ENCODE data around the gene NOTCH1.

The NOTCH1 gene

GRCh38 chr9:136517012-136517743 lies 28.7 kb downstream of the NOTCH1 start:
- no peak for DNase-seq (ENCODE audit: low read depth in 2 of 2)

DNA sequence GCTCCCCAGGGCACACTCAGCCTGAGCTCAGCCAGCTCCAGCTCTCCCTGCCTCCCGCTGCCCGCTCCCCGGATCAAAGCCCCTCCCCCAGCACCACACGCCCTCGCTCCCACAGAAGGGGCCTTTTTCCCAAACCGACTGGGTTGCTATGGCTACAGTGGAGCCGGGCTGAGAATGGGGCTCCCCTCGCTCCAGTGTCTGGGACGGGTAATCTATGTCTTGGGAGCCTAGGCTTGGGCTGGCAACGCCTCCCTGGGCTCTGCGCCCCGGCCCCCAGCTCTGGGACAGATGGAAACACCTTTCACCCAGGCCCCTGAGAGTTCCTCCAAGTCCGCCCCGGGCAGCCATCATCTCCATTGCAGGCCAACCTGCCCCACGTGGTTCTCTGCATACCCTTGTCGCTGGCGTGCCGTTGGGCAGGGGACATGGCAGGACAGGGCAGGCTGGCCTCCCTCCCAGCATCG lies 29.6 kb downstream of the NOTCH1 start:
- DNase-seq (ENCODE audit: low read depth in 2 of 2): no peak

GRCh38 chr9:136515276-136515675 lies 30.6 kb downstream of the NOTCH1 start:
- DNase-seq (ENCODE audit: low read depth in 2 of 2): no peak

- DNase-seq (ENCODE audit: low read depth in 2 of 2): no peak
Observed at GRCh38 chr9:136514022-136514714, 31.7 kb downstream of the NOTCH1 start.

GRCh38 chr9:136513191-136513590 lies 32.7 kb downstream of the NOTCH1 start:
- DNase-seq (ENCODE audit: low read depth in 2 of 2): no peak

GRCh38 chr9:136512651-136513071 lies 33.2 kb downstream of the NOTCH1 start:
- peak in 1 of 2 donors; percentile 44 for DNase-seq (ENCODE audit: low read depth in 2 of 2)

DNA sequence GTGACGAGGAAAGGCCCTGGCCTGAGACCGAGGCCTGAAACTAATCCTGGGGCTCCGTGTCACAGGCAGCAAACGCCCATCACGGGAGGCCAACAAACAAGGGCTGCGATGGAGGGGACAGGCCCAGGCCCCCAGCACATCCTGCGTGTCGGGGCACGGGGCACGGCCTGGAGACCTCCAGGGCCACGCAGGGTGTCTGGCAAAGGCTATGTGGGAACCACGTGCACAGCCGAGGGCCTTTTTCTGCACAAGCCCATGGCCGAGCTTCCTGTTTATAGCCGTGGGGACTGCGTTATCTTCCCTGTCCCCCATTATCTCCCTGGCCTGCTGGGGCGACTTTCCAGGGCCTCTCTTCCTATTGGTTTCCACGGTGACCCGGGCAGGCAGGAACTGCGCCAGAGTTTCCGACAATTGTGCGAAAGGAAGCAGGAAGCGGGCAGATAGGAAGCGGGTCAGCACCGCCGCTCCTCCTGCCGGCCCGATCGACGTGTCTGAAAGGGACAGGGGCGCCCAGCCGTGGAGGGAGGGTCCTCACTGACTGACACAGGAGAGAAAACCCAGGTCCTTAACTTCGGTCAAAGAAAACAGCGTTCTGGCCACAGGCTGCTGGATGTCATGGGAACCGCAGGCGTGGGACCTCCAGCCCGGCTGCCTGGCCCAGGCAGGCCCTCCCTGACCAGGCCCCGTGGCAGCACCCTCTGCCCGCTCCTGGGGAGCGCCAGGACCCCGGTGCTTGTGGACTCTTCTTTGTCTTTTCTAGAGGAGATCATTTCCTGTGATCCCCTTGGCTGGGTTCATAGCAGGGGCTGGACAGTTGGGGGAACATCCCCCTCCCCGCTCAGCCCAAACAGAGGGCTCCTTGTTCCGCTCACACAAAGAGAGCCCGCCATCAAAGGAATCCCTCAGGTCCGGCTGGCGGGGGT lies 33.9 kb downstream of the NOTCH1 start:
- no peak for DNase-seq (ENCODE audit: low read depth in 2 of 2)

DNA sequence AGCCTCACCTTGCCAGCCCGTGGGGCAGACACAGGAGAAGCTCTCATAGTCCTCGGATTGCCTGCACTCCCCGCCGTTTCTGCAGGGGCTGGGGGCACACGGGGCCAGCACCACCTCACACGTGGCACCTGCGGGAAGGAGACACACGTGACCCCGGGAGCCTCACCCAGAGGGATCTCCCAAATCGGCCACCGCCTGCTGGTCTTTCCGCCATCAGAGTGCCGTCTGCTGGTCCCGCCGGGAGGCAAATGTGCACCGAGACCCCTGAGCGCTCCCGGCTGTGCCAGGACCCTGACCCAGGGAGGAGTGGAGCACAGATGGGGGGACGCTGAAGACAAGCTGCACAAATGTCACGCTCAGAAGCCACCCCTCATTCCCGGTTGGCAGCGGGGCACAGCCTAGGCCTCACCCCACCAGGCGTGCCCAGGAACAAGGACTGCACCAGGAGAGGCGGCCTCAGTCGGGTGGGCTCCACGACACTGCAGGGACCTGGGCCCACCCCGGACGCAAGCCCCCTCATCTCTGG lies 34.6 kb downstream of the NOTCH1 start:
- no peak for DNase-seq (ENCODE audit: low read depth in 2 of 2)

- no peak for DNase-seq (ENCODE audit: low read depth in 2 of 2)
Observed at GRCh38 chr9:136510561-136510960, 35.3 kb downstream of the NOTCH1 start.

DNA sequence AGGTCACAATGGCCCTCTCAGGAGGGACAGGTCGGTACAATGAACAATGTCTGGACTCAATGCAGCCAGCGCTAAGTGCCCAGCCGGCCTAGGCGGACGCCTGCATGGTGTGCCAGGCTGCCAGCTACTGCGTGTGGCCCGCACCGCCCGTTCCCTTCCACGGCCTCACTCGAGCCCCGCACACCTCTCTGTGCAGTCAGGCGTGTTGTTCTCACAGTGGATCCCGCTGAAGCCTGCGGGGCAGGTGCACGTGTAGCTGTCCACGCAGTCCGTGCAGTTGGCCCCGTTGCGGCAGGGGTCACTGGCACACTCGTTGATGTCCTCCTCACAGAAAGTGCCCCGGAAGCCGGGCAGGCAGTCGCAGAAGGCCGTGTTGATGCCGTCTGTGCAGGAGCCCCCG lies 36.3 kb downstream of the NOTCH1 start:
- DNase-seq (ENCODE audit: low read depth in 2 of 2): no peak

DNA sequence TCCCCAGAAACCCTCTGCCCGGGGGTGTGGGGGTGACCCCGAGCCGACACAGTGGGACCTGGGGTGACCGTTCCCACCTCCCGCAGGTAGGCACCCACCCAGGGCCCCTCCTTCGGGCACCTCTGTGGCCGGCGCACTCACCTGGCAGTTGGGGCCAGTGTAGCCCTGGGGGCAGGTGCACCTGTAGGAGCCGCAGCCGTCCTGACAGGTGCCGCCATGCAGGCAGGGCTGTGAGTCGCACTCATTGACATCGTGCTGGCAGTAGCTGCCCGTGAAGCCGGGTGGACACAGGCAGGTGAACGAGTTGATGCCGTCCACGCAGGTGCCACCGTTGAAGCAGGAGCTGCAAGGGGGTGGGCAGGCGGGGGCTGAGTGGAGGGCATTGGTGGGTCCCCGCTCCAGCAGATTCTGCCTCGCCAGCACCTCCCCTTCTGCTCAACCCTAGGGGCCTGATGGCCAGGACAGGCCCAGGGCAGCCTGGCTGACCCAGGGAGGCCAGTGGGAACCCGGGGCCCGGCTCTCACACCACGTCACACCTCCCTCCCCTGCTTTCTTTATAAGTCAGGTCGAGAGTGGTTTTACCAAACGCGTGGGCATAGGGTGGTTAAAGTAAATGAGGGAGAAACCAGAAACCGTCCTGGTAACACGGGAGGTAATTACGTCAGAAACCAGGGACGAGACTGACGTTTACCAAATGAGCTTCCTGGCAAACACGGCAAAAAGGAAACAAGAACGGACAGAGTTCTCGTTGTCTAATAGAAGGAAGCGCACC lies 36.9 kb downstream of the NOTCH1 start:
- DNase-seq (ENCODE audit: low read depth in 2 of 2): no peak

DNA sequence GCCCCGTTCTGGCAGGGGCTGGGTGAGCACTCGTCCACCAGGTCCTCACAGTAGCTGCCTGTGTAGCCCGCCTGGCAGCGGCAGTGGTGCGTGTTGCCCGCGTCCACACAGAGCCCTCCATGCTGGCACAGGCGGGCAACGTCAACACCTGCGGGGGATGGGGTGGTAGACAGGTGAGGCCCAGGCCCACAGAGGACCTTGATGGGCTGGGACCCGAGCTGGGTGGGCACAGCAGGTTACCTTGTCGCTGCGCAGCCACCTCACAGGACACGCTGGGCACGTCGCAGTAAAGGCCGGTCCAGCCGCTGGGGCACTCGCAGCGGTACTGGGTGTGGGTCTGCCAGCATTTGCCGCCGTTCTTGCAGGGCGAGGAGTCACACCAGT lies 37.9 kb downstream of the NOTCH1 start:
- DNase-seq (ENCODE audit: low read depth in 2 of 2): no peak

DNA sequence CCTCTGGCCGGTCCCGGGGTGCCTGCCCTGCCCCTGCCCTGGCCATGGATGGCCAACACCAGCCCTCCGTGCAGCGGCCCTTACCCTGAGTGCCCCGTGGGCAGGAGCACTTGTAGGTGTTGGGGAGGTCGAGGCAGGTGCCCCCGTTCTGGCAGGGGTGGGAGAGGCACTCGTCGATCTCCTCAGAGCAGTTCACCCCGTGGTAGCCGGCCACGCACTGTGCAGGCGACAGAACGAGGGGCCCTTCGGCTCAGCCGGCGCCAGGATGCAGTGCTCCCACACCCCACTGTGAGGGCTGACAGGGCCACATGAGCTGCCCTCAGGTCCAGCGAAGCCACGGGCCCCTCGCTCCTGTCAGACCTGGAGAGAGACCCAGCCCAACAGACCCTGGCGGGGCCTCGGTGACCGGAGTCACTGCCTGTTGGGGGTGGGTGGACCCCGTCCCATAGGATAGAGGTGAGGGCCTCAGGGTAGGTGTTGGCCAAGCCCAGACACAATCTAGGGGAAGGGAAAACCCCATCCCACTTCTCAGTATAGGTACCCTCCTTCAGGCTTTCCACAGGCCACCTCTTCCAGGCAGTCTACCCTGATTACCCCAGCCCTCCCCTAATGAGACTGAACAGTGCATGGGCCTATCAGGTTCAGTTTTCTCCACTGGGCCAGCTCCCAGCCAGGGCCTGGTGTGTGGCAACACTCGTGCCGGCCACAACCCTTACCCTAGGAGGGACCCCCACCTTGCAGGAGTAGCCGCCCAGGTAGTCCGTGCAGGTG lies 38.4 kb downstream of the NOTCH1 start:
- no peak for DNase-seq (ENCODE audit: low read depth in 2 of 2)

DNA sequence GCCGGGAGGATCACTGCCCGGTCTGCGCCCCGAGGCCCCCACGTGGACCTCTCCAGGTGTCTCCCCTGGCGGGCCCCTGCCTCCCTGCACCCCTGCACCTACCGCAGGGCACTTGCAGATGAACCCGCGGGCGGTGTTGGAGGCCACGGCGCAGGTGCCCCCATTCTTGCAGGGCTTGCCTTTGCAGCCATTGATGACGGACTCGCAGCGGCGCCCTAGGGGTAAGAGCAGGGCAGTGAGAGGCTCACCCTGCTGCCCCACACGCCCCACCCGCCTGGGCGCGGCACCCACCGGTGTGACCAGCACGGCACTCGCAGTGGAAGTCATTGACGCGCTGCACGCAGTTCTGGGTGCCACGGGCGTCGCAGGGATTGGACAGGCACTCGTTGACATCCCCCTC lies 39.4 kb downstream of the NOTCH1 start:
- no peak for DNase-seq (ENCODE audit: low read depth in 2 of 2)

DNA sequence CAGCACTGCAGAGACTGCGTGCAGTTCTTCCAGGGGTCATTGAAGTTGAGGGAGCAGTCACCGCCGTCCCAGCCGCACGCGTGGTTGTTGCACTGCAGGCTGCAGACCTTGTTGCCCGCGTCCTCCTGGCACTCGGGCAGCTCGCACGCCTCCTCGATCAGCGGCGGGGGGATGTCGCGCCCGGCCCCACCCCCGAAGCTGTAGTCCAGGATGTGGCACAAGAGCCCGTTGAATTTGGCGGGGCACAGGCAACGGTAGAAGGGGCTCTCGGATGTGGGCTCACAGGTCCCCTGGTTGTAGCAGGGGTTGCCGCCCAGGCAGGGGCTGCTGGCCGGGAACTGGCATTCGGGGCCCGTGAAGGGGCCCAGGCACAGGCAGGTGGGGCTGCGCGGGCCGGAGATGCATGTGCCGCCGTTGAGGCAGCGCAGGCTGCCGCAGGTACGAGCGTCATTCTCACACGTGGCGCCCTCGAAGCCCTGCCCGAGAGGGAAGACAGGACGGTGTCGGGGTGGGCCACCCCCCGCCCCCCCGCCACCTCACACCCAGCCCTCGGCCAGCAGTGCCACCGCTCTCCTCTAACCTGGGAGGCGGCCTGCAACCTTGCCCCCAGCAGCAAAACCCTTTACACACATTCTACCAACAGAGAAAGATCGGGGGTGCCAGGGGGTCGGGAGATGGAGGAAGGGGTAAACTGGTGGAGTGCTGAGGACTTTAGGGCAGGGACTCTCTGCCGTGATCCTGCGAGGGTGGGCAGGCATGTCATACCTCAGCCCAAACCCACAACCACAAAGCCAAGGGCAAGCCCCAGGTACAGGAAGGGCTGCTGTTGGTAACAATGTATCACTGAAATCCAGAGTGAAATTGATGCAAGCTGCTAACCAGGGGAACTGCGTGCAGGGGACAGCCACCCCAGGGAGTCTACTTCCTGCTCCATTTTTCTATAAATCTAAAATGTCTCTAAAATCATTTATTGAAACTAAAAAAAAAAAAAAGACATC lies 40.1 kb downstream of the NOTCH1 start:
- no peak for DNase-seq (ENCODE audit: low read depth in 2 of 2)

GRCh38 chr9:136504512-136505348 lies 41.1 kb downstream of the NOTCH1 start:
- DNase-seq (ENCODE audit: low read depth in 2 of 2): no peak

DNA sequence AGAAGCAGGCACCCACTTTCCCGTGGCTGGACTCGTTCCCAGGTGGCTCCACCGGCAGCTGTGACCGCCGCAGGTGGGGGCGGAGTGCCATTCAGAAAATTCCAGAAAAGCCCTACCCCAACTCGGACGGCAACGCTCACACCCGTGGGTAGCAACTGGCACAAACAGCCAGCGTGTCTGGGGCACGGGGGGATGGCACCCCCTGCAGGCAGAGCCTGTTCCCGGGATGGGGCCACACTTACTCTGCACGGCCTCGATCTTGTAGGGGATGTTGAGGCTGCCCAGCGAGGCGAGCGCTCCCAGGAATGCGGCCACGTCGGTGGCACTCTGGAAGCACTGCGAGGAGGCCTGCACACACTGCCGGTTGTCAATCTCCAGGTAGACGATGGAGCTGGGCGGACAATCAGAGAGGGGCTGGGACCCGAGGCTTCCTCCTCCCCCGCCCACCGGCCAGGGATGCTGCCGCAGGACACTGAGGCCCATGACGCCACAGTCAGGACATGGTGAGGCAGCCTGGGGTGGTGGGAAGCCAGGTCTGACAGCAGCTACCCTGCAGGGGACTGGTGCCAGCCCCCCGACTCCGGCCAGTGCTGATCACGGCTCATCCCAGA lies 42.8 kb downstream of the NOTCH1 start:
- no peak for DNase-seq (ENCODE audit: low read depth in 2 of 2)

GRCh38 chr9:136502196-136502595 lies 43.7 kb downstream of the NOTCH1 start:
- no peak for DNase-seq (ENCODE audit: low read depth in 2 of 2)

All from stimulated activated CD4-positive, alpha-beta T cell treated with anti-CD3 and anti-CD28 coated beads, Interleukin-4, amount 100 ng/mL, for 48 hours (primary cell).